NCI-H446 (cell line): Measurements from ENCODE around the gene DCUN1D4.
"Not testable (repeated sequence)": the region's sequence is repeated elsewhere in the genome, so short reads cannot be mapped to it uniquely, and the experiment has no call there.

ENCODE experiments used
- DNase-seq, 2 experiments: peaks; one replicate each; lab custom pipeline; 2025; lab: John Stamatoyannopoulos, UW

DCUN1D4 gene

GRCh38 chr4:51855270-51855669 lies 12.3 kb downstream of the DCUN1D4 start:
- DNase-seq = no peak

DNA sequence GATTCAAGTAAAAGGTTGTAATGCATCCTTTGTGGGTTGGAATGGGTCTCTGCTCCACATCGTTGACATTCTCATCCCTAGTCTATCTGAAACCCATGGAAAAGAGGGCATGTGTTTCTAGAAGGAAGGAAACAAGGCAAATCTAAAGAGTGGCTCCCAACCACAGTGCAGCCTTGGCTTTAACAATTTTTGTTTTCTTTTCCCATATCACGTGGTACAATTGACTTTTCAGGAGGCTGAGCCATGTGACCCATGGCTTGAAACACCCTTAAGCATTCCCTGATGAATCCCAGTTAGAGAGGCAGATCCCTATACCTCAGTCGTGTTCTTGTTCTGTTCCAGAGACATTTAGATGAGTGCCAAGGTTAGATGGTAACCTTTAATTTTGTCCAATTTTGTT lies 12.8 kb downstream of the DCUN1D4 start:
- no peak for DNase-seq

DNA sequence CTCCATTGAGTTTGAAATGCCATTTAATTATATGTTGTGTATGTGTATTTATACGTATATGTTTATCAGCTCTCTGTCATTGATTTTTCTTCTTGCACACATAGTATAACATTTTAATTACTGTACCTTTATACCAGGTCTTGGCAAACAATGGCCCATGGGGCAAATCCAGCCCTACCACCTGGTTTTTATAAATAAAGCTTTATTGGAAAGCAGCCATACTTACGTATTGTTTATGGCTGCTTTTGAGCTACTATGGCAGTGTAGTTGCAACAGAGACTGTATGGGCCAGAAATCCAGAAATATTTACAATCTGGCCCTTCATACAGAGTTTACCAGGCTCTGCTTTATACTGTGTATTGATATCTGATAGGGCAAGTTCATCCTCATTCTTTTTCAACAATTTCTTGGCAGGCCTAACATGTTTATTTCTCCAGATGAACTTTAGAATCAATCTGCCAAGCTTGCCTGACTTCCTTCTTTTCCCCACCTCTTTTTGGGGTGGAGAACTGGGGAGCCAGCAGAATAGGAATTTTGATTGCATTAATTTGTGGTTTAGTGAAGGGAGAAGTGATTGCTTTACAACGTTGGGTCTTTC lies 15.8 kb downstream of the DCUN1D4 start:
- DNase-seq = no peak

GRCh38 chr4:51859476-51860031 lies 16.6 kb downstream of the DCUN1D4 start:
- DNase-seq = no peak

GRCh38 chr4:51862199-51862598 lies 19.2 kb downstream of the DCUN1D4 start:
- DNase-seq = no peak

DNA sequence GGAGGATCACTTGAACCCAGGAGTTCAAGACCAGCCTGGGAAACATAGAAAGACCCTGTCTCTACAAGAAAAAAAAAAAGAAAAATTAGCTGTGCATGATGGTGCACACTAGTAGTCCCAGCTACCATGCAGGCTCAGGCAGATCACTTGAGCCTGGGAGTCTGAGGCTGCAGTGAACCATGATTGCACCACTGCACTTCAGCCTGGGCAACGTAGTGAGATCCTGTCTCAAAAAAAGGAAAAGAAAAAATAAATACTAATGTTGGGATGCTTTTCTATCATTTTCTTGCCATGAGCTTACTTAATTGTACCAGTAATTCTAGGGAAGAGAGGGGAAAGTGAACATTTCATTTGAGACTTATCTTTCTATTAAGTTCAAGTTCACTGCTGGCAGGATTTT lies 19.8 kb downstream of the DCUN1D4 start:
- DNase-seq = no peak

DNA sequence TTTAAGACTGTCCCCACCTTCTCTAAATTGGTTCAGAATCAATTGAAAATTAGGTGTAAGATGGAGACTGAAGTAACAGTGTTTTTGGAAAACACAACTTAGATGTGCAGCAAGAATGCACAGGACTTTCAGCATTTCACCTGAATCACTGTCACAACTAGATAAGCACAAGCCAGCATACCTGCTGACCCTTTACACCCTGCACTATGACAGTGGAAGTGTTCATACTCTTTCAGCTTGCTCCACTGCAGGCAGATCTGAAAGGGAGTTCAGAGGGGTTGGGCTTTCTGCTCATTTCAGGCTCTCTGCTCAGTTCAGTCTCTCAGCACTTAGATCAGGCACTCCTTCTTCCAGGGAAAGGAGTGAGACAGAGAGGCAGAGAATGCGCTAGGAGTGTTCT lies 22.8 kb downstream of the DCUN1D4 start:
- DNase-seq = no peak

DNA sequence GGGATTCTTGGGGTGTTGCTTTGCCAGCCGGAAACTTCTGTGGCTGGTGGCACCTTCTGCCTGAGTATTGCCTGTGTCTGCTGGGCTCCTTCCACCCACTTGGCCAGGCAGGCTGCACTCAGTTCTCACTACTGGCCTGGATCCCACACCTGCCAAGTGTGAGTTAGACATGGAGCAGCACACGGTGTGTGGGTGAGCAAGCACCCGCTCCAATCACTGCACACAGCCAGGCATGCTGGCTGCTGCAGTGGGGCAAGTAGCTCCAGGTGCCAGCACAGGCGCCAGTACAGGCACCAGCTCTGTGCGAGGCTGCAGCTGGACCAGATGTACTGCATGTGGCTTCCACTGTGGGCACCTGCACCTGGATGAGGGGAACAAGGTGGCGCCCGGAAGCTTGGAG lies 23.9 kb downstream of the DCUN1D4 start:
- no peak for DNase-seq

GRCh38 chr4:51867689-51868448 lies 24.9 kb downstream of the DCUN1D4 start:
- DNase-seq = no peak

DNA sequence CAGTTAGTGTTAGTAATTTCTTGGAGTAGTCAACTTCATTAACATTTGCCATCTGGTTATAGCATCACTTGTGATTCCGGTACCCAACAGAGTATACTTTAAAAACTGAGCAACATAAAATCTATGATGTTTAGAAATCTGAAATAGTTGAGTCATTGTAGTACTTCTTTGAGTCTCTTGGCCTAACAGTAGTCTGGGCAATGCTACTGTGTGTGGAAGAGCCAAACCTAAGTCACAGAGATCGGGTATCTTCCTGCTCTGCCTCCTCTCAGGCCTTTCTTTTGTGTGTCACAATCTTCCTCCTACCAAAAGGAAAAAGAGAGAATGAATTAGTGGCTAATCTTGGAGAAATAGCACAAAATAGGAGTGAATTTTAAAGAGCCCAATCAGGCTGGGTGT lies 25.5 kb downstream of the DCUN1D4 start:
- DNase-seq = no peak

- no peak for DNase-seq
Measured at GRCh38 chr4:51870441-51871188, 27.7 kb downstream of the DCUN1D4 start.

GRCh38 chr4:51872283-51872997 lies 29.5 kb downstream of the DCUN1D4 start:
- DNase-seq = no peak

DNA sequence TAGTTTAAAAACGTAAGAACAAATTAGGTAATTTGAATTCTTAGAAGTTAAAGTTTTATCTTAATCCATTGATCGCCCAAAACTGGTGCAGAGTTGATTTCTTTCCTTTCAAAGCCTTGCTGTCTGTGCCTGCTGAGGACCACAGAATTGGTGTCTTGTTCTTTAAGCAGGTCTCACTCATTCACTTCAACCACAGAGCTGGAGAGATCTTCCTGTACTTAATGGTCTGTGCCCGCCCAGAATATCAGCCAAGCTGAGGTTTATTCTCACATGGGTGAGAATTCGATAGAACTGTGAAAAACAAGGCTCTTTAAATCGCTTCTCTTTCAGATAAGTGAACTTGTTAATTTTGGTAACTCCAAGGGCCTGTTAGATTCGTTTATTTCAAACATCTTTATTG lies 31.6 kb downstream of the DCUN1D4 start:
- no peak for DNase-seq

- DNase-seq = no peak
Measured at GRCh38 chr4:51878431-51878830, 35.5 kb downstream of the DCUN1D4 start.

GRCh38 chr4:51880016-51880915 lies 37.3 kb downstream of the DCUN1D4 start:
- DNase-seq = no peak

GRCh38 chr4:51884055-51884454 lies 41.1 kb downstream of the DCUN1D4 start:
- DNase-seq = no peak

GRCh38 chr4:51884606-51885005 lies 41.7 kb downstream of the DCUN1D4 start:
- DNase-seq = no peak

DNA sequence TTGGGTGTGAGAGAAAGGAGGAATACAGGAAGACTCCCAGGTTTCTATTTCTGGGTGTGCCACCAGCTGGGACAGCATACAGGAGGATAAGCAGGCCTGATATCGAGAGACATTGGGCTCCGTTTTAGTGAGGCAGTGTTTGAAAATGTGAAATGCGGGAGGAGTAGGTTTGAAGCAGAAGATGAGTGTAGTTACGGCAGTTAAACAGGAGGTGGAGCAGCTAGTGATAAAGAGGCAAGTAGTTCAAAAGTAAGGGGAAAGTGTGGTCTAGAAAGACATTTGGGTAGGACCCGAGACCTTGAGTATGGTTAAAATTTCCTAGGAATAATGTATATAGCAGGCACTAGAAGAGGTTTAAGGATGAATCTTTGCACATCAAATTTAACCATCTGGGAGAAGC lies 42.4 kb downstream of the DCUN1D4 start:
- no peak for DNase-seq

DNA sequence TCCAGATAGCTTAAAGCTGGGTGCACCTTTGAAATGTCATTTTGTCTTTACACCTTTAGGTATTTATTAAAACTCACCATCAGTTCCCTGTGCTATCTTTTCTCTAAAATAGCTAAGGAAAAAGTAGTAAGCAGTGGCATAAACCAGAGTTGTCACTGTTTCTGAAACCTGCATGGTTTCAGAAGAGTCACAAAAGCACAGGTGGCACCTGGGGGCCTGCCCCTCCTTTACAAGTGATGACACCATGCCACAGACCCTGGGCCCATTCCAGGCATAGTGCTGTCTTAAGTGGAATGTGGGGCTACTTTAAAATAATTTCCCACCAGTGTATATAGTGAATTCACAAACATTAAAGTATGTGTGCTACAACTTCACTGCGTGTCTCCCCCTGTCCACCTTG lies 47.8 kb downstream of the DCUN1D4 start:
- no peak for DNase-seq

DNA sequence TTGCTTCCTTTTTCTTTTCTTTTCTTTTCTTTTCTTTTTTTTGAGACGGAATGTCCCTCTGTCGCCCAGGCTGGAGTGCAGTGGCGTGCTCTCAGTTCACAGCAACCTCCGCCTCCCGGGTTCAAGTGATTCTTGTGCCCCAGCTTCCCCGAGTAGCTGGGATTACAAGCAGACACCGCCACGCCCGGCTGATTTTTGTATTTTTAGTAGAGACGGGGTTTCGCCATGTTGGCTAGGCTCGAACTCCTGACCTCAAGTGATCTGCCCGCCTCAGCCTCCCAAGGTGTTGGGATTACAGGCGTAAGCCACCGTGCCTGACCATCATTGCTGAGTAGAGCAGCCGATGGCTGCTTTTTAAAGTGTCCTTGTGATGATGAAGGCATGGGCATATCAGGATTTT lies 50.4 kb downstream of the DCUN1D4 start:
- not testable (repeated sequence) for DNase-seq

DNA sequence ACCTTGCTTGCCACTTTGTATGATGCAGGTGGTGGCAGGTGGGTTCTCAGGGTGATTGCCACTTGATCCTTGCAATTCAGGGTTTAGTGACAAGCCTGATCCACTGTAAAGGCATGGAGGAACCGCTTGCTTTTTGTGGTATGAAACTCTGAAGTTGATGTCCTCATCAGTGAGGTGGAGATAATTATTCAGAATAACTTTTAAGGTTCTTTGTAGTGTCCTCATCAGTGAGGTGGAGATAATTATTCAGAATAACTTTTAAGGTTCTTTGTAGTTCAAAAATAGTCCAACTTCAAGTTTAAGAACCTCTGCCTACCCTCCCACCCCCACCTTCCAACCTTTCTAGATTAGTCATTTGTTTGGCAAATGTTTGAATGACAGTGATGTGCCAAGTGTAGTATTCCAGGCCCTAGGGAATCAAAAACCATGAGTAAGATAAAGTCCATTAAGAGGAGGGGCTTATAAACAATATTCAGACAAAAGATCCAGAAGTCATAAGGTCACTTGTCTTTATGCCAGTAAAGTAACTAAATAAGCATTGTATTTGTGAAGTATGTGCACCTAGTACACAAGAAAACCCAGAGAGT lies 51.2 kb downstream of the DCUN1D4 start:
- no peak for DNase-seq
